ENCODE results near the gene KCNH2.
"Not testable (repeated sequence)": the region's sequence is repeated elsewhere in the genome, so short reads cannot be mapped to it uniquely, and the experiment has no call there.

The KCNH2 gene

GRCh38 chr7:150936018-150936417, 42.1 kb downstream of the KCNH2 start:
- no peak for DNase-seq (ENCODE audit: low read depth in 2 of 2)

GRCh38 chr7:150935149-150935548, 43.0 kb downstream of the KCNH2 start:
- no peak for DNase-seq (ENCODE audit: low read depth in 2 of 2)

GRCh38 chr7:150934045-150934766, 43.9 kb downstream of the KCNH2 start:
- no peak for DNase-seq (ENCODE audit: low read depth in 2 of 2)

- DNase-seq (ENCODE audit: low read depth in 2 of 2): no peak
Measured at GRCh38 chr7:150931199-150931869, 46.8 kb downstream of the KCNH2 start.

GRCh38 chr7:150928541-150928940, 49.6 kb downstream of the KCNH2 start:
- DNase-seq (ENCODE audit: low read depth in 2 of 2): no peak

- no peak for DNase-seq (ENCODE audit: low read depth in 2 of 2)
Measured at GRCh38 chr7:150927956-150928344, 50.2 kb downstream of the KCNH2 start.

GRCh38 chr7:150927157-150927955, 50.8 kb downstream of the KCNH2 start:
- DNase-seq (ENCODE audit: low read depth in 2 of 2): no peak

- no peak for DNase-seq (ENCODE audit: low read depth in 2 of 2)
Measured at GRCh38 chr7:150926066-150926465, 52.1 kb downstream of the KCNH2 start.

GRCh38 chr7:150924369-150924781, 53.7 kb downstream of the KCNH2 start:
- no peak for DNase-seq (ENCODE audit: low read depth in 2 of 2)

GRCh38 chr7:150923802-150924201, 54.3 kb downstream of the KCNH2 start:
- no peak for DNase-seq (ENCODE audit: low read depth in 2 of 2)

GRCh38 chr7:150923196-150923595, 54.9 kb downstream of the KCNH2 start:
- no peak for DNase-seq (ENCODE audit: low read depth in 2 of 2)

- DNase-seq (ENCODE audit: low read depth in 2 of 2): no peak
Measured at GRCh38 chr7:150919160-150919559, 59.0 kb downstream of the KCNH2 start.

GRCh38 chr7:150918378-150918777, 59.7 kb downstream of the KCNH2 start:
- no peak for DNase-seq (ENCODE audit: low read depth in 2 of 2)

GRCh38 chr7:150917969-150918368, 60.2 kb downstream of the KCNH2 start:
- no peak for DNase-seq (ENCODE audit: low read depth in 2 of 2)

GRCh38 chr7:150916670-150917069, 61.5 kb downstream of the KCNH2 start:
- DNase-seq (ENCODE audit: low read depth in 2 of 2): no peak

GRCh38 chr7:150914966-150915365, 63.2 kb downstream of the KCNH2 start:
- no peak for DNase-seq (ENCODE audit: low read depth in 2 of 2)

GRCh38 chr7:150914196-150914595, 63.9 kb downstream of the KCNH2 start:
- no peak for DNase-seq (ENCODE audit: low read depth in 2 of 2)

GRCh38 chr7:150912427-150912826, 65.7 kb downstream of the KCNH2 start:
- no peak for DNase-seq (ENCODE audit: low read depth in 2 of 2)

- DNase-seq (ENCODE audit: low read depth in 2 of 2): no peak
Measured at GRCh38 chr7:150911590-150912267, 66.4 kb downstream of the KCNH2 start.

GRCh38 chr7:150910996-150911422, 67.1 kb downstream of the KCNH2 start:
- no peak for DNase-seq (ENCODE audit: low read depth in 2 of 2)

GRCh38 chr7:150910305-150910995, 67.7 kb downstream of the KCNH2 start:
- DNase-seq (ENCODE audit: low read depth in 2 of 2): not testable (repeated sequence)
